ENCODE measurements around the gene DLGAP4.

DNA sequence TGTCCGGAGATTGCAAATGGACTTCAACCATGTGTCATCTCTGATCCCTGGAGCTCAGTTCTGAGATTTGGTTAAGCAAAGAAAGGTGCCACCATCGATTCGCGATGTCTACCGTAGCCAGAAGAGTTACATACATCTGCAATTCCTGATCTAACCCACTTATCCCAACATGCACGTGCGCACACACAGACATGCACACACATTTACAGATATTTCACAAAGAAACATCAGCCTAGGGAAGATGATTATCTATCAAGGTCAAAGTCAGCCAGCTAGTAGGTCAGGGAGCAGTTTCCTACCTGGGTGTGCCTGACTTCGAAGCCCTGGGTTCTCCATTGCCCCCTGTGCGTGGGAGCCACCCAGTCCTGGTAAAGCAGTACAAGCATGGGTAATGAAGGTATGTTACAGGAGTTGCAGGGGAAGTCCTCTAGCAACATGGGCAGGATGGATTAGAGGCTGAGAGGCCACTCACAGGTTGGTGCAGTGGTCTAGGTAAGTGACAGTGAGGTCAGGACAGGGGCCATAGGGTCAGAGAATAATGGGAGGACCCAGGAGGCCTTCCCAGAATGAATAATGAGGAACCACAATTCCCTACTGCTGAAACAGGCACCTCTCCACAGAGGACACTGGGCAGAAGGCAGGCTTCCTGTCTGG is 150.0 kb downstream of the DLGAP4 start:
- no peak for TF ChIP-seq POLR2A (IDR thresholded peaks at IDR 0.05; ENCODE audit: low read depth, low read length)
- TF ChIP-seq TAF1 (IDR thresholded peaks at IDR 0.05; ENCODE audit: borderline replicate concordance, low read depth, low read length): no peak
